ENCODE measurements around the gene DLG2. TPM values are rescaled to one million over a fixed set of nuclear protein-coding genes. Genes with fewer than 3 reads are reported as not detected.

DLG2 gene
- total RNA-seq, 1 donor from 2014 or later = 0.26 TPM

GRCh38 chr11:84804041-84804440 is 823.1 kb downstream of the DLG2 start:
- FAIRE-seq = no peak
- Histone ChIP-seq H3K36me3 (ENCODE audit: control insufficient read depth, insufficient read depth, low read length) (no peaks in the 10 kb centered on the region), H3K4me3 (ENCODE audit: low read depth, low read length) (no peak overlapping the region), H3K27me3 (ENCODE audit: control insufficient read depth, insufficient read depth, low read length) (no peaks in the 10 kb centered on the region)
- no peak for DNase-seq (ENCODE audit: low read depth)
- no peak for TF ChIP-seq CTCF (IDR thresholded peaks at IDR 0.05; ENCODE audit: insufficient read depth, low read length, severe bottlenecking)

- Histone ChIP-seq H3K36me3 (ENCODE audit: control insufficient read depth, insufficient read depth, low read length) (no peaks in the 10 kb centered on the region), H3K4me3 (ENCODE audit: low read depth, low read length) (no peak overlapping the region), H3K27me3 (ENCODE audit: control insufficient read depth, insufficient read depth, low read length) (no peaks in the 10 kb centered on the region)
- FAIRE-seq = no peak
- peak; percentile 18 for TF ChIP-seq CTCF (IDR thresholded peaks at IDR 0.05; ENCODE audit: insufficient read depth, low read length, severe bottlenecking)
- peak; percentile 39 for DNase-seq (ENCODE audit: low read depth)
Measured at GRCh38 chr11:84800755-84801346, 826.3 kb downstream of the DLG2 start.

- no peak for FAIRE-seq
- no peaks in the 10 kb centered on the region for H3K36me3 ChIP-seq (ENCODE audit: control insufficient read depth, insufficient read depth, low read length)
- H3K4me3 ChIP-seq (ENCODE audit: low read depth, low read length) = no peak overlapping the region
- DNase-seq (ENCODE audit: low read depth) = no peak
- no peaks in the 10 kb centered on the region for H3K27me3 ChIP-seq (ENCODE audit: control insufficient read depth, insufficient read depth, low read length)
- TF ChIP-seq CTCF (IDR thresholded peaks at IDR 0.05; ENCODE audit: insufficient read depth, low read length, severe bottlenecking) = no peak
Measured at GRCh38 chr11:84799112-84799511, 828.0 kb downstream of the DLG2 start.

- no peak for DNase-seq (ENCODE audit: low read depth)
- H3K4me3 ChIP-seq (ENCODE audit: low read depth, low read length) = no peak overlapping the region
- no peaks in the 10 kb centered on the region for H3K36me3 ChIP-seq (ENCODE audit: control insufficient read depth, insufficient read depth, low read length)
- no peak for FAIRE-seq
- TF ChIP-seq CTCF (IDR thresholded peaks at IDR 0.05; ENCODE audit: insufficient read depth, low read length, severe bottlenecking) = no peak
- H3K27me3 ChIP-seq (ENCODE audit: control insufficient read depth, insufficient read depth, low read length) = no peaks in the 10 kb centered on the region
Measured at GRCh38 chr11:84795698-84796097, 831.4 kb downstream of the DLG2 start.

- no peaks in the 10 kb centered on the region for H3K36me3 ChIP-seq (ENCODE audit: control insufficient read depth, insufficient read depth, low read length)
- H3K4me3 ChIP-seq (ENCODE audit: low read depth, low read length) = no peak overlapping the region
- DNase-seq (ENCODE audit: low read depth) (no peak), FAIRE-seq (no peak)
- H3K27me3 ChIP-seq (ENCODE audit: control insufficient read depth, insufficient read depth, low read length) = no peaks in the 10 kb centered on the region
- TF ChIP-seq CTCF (IDR thresholded peaks at IDR 0.05; ENCODE audit: insufficient read depth, low read length, severe bottlenecking) = no peak
Measured at GRCh38 chr11:84794663-84795443, 832.3 kb downstream of the DLG2 start.

Data from bronchial epithelial cell (primary cell).